Heart left ventricle (tissue), 16 donors: ENCODE data around the gene TATDN2. TPM values are rescaled to one million over a fixed set of nuclear protein-coding genes. Genes with fewer than 3 reads are reported as not detected.
A peak's percentile ranks its signal among the peaks of the same experiment; 100 is the strongest.

ENCODE experiments used
- ATAC-seq, 4 donors: fragments of 200-7000 bp; cut with Tn5 transposase; one replicate each; pipeline ENCODE4 v1.9.1; 2020 to 2022; ENCODE audit warnings: moderate library complexity in 4 of 4, mild to moderate bottlenecking in 3 of 4, moderate number of reproducible peaks in 1 of 4
- DNase-seq, 5 donors: peaks; one replicate each; pipeline ENCODE4 v3.0.0-alpha.2; 2020
- H3K27ac ChIP-seq, 12 donors: fragments of 200-600 bp; sonication (generic) in 4 of 12; one replicate each; pipeline versions ENCODE4 v1.5.0 to v1.8.0; 2016 to 2022; ENCODE audit warnings: mild to moderate bottlenecking in 2 of 12
- H3K27me3 ChIP-seq, 9 donors: fragments of 200-600 bp; sonication (generic) in 2 of 9; one replicate each; pipeline versions ENCODE4 v1.5.1 to v1.8.0; 2016 to 2022; ENCODE audit warnings: mild to moderate bottlenecking in 3 of 9
- H3K36me3 ChIP-seq, 9 donors: fragments of 200-600 bp; sonication (generic) in 2 of 9; one replicate each; pipeline versions ENCODE4 v1.5.0 to v1.8.0; 2018 to 2022; ENCODE audit warnings: mild to moderate bottlenecking in 2 of 9
- H3K4me1 ChIP-seq, 12 donors: fragments of 200-600 bp; sonication (generic) in 4 of 12; one replicate each; pipeline versions ENCODE4 v1.5.0 to v1.8.0; 2016 to 2022; ENCODE audit warnings: mild to moderate bottlenecking in 3 of 12
- H3K4me3 ChIP-seq, 12 donors: fragments of 200-600 bp; sonication (generic) in 4 of 12; one replicate each; pipeline versions ENCODE4 v1.5.0 to v1.8.0; 2017 to 2022; ENCODE audit warnings: mild to moderate bottlenecking in 9 of 12, moderate library complexity in 4 of 12
- H3K9me3 ChIP-seq, 12 donors: fragments of 200-600 bp; sonication (generic) in 4 of 12; one replicate each; pipeline versions ENCODE4 v1.5.0 to v1.8.0; 2016 to 2022; ENCODE audit warnings: mild to moderate bottlenecking in 1 of 12
- POLR2A ChIP-seq, 2 donors: fragments of 450-650 bp; IDR thresholded peaks; one replicate each; pipeline ENCODE4 v1.6.1; 2017; ENCODE audit warnings: antibody characterized with exemption in 2 of 2, mild to moderate bottlenecking in 2 of 2, moderate library complexity in 2 of 2
- WGBS, 4 donors: extraction: QIAGEN DNeasy Blood & Tissue Kit in 2 of 4; methylation state at CpG; one replicate each; pipeline versions ENCODE4 v1.1.5 to v1.1.7; 2013 to 2018; 5-methylcytosine and 5-hydroxymethylcytosine counted together
- intact Hi-C, 10 donors: fragments of 100-400 bp; cut with DNase I; formaldehyde crosslinking; loops; one replicate each; pipeline versions ENCODE4 v1.11.1 to v1.14.2; 2022
- long read RNA-seq, 3 donors: library from polyadenylated mRNA; unstranded; transcript quantifications; one replicate each; pipeline ENCODE4 v2.0.0, GENCODE V29; 2020 to 2021
- polyA plus RNA-seq, 2 donors: library from polyadenylated mRNA; stranded (reverse); fragments of 200-250 nt; gene quantifications; one replicate each; pipeline ENCODE4 v1.2.3, GENCODE V29; 2013
- total RNA-seq, 9 donors: library from RNA; depleted of rRNA in 2 of 9; stranded (reverse); fragments of >200 nt in 2 of 9; fragmentation: NEBNext Ultra II Directional in 3 of 9; extraction: Animal tissue kit (Norgen Biotek cat#: 25700) in 3 of 9; gene quantifications; one replicate each; pipeline versions ENCODE4 v1.1.0 to v1.2.4, GENCODE V29; 2016 to 2023
- TF ChIP-seq, protein P1 (sequence below), 12 donors: fragments of 200-600 bp; sonication (generic) in 4 of 12; IDR thresholded peaks; one replicate each; pipeline versions ENCODE4 v1.5.0 to v1.8.0; 2018 to 2022; ENCODE audit warnings: antibody characterized with exemption in 12 of 12, mild to moderate bottlenecking in 5 of 12
- donor health status: ischemic (EF 13 %, LVEDD 7.1; RV severe dilation, severe dysfunction).
- donor health status: healthy with polysubstance abuse.
- donor health status: DM: no; HTN: yes; CAD: no.
- donor health status: DM: no; HTN: no; CAD: no.
- donor health status: ischemic (EF 25% LVEDD 6.9; RV normal size, moderate dysfunction).
- donor health status: ischemic (EF 25% LVEDD 5.7; RV mildly dilated, moderate dysfunction).
- donor health status: healthy.
- donor health status: DM: yes; HTN: yes; CAD: no.
- donor health status: ischemic (EF 35%, LVEDD 5.7; RV mildly dilated, moderate dysfunction).
- donor health status: nonischemic (EF 11% LVEDD 7.7; RV severe dilation, severe dysfunction).
- donor health status: DM: yes; HTN: yes; CAD: no.
- donor health status: PGD.
- donor health status: ischemic (EF 29% LVEDD 5.4; RV normal size, mild dysfunction).
- donor health status: nonischemic (EF 23%, LVEDD 6.1; RV moderate dilation, normal function).

TATDN2 gene, protein sequence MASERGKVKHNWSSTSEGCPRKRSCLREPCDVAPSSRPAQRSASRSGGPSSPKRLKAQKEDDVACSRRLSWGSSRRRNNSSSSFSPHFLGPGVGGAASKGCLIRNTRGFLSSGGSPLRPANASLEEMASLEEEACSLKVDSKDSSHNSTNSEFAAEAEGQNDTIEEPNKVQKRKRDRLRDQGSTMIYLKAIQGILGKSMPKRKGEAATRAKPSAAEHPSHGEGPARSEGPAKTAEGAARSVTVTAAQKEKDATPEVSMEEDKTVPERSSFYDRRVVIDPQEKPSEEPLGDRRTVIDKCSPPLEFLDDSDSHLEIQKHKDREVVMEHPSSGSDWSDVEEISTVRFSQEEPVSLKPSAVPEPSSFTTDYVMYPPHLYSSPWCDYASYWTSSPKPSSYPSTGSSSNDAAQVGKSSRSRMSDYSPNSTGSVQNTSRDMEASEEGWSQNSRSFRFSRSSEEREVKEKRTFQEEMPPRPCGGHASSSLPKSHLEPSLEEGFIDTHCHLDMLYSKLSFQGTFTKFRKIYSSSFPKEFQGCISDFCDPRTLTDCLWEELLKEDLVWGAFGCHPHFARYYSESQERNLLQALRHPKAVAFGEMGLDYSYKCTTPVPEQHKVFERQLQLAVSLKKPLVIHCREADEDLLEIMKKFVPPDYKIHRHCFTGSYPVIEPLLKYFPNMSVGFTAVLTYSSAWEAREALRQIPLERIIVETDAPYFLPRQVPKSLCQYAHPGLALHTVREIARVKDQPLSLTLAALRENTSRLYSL
- total RNA-seq (10 to 100 TPM; 10.1 to 26.6 (median 16.8) TPM), polyA plus RNA-seq (10 to 100 TPM in 1 of 2 donors, 1 to 10 TPM in 1; 8.6 to 31.6 TPM)
- long read RNA-seq, donor 1, partial matches to known transcripts: 2 of 2 reads
- long read RNA-seq, donor 1, other reads (novel, unspliced or antisense): 0 of 2 reads
- long read RNA-seq, donor 2: 0 reads
- long read RNA-seq, donor 3, full-length matches to known transcripts: 2 of 7 reads
- long read RNA-seq, donor 3, partial matches to known transcripts: 4 of 7 reads
- long read RNA-seq, donor 3, other reads (novel, unspliced or antisense): 1 of 7 reads

DNA sequence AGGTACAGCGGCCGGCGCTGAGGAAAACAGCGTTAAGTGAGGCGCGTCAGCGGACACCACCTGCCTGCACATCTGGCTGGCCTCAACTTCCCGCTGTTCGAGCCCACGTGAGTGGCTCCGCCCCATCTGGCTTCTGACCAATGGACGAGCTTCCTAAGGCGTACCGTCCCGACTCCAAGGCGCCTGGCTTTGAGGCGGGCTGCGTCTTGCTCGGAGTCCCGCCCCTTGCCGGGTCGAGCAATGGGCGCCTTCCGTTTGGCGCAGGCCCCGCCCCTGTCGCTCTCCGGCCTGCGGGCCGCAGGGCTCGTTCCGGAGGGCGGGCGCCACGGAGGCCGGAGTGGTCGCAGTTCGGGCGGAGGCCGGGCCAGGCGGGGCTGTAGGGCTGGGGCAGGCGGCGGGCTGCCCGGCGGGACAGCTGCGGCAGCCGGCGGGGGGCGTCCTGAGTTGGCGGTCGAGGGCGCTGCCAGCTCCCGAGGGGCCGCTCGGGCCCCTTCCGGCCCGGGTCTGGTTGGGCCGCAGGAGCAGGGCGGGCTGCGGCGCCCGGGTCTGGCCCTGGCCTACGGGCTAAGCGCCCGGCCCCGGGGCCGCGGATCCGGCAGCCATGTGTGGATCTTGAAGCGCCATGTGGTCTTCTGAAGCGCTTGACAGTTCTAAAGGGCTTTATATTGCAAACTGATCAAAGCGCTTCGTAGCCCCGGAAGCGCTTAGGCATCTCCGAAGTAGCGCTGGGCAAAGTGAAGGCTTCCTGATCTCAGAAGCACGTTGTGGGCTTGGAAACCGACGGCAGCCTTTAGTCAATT, at the start of gene TATDN2:
TSS of gene TATDN2 (plus strand) at position 276 of the 800 bp plus-strand sequence. CDS start 742 bp downstream, outside the sequence.
- peaks cover 0 to 23% (median 8%) of the 10 kb centered on the region in 12 donors for H3K9me3 ChIP-seq
- no peaks in the 10 kb centered on the region for H3K27me3 ChIP-seq
- DNase-seq: peak; percentile 97 to 98 (median 98)
- intact Hi-C loops: no loop called here
- peak within 1 kb of the TSS; percentile 65 to 99 (median 76) for H3K4me3 ChIP-seq
- TF ChIP-seq, protein P1, sequence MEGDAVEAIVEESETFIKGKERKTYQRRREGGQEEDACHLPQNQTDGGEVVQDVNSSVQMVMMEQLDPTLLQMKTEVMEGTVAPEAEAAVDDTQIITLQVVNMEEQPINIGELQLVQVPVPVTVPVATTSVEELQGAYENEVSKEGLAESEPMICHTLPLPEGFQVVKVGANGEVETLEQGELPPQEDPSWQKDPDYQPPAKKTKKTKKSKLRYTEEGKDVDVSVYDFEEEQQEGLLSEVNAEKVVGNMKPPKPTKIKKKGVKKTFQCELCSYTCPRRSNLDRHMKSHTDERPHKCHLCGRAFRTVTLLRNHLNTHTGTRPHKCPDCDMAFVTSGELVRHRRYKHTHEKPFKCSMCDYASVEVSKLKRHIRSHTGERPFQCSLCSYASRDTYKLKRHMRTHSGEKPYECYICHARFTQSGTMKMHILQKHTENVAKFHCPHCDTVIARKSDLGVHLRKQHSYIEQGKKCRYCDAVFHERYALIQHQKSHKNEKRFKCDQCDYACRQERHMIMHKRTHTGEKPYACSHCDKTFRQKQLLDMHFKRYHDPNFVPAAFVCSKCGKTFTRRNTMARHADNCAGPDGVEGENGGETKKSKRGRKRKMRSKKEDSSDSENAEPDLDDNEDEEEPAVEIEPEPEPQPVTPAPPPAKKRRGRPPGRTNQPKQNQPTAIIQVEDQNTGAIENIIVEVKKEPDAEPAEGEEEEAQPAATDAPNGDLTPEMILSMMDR (IDR thresholded peaks at IDR 0.05): peak in 3 of 12 donors; percentile 13 to 34 (median 25)
- TF ChIP-seq POLR2A (IDR thresholded peaks at IDR 0.05): peak in 1 of 2 donors; percentile 92
- peaks cover 0 to 33% (median 16%) of the 10 kb centered on the region in 9 donors for H3K36me3 ChIP-seq
- H3K27ac ChIP-seq: peak within 1 kb of the TSS; percentile 63 to 95 (median 90)
- peaks cover 0 to 42% (median 23%) of the 10 kb centered on the region in 12 donors for H3K4me1 ChIP-seq
- ATAC-seq: peak; percentile 97 to 99 (median 98)
- WGBS, 4 donors: 0 to 1% (median 0%) methylated on average over 38 to 80 of the region's 80 CpGs

DNA sequence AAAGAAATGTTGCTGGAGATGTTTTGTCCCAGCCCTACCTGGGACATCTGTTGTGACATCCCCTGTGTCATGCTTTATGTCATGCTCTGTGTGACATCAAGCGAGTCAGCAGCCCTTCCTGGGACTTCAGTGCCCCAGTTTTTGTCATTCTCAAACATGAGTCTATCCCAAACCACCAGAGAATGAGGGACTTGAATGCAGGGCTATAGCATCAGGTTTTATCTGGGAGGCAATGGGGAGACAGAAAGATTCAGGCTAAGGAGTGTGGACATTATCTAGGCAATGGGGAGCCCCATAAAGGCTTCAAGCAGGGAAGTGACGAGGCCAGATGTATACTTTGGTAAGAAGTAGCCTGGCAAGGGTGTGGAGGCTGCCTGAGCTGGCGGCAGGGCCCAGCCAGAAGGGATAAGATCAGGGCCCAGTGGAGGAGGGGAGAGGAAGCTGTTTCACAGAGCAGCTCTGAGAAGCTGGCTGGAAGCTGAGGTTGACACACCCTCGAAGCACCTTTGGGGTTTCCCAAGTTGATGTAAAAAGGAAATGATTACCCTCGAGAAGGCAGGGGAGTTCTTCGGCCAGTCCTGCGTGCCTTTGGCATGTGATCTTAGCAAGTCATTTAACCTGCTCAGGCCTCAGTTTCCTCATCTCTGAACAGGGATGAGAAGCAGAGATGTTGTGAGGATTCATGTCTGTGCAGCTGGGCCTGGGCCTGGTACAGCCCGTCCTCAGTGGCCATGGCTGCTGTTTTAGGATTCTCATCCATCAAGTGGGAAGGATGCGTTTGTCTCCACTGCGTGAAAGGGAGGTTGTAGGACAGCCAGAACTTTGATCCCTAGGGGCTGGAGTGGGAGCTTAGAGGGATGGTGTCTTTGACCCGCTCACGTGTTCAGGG, 49.3 kb upstream of the TATDN2 start:
- H3K27me3 ChIP-seq: no peaks in the 10 kb centered on the region
- ATAC-seq: peak in 3 of 4 donors; percentile 36 to 64 (median 58)
- H3K4me3 ChIP-seq: no peak overlapping the region
- intact Hi-C loops: no loop called here
- TF ChIP-seq POLR2A (IDR thresholded peaks at IDR 0.05): no peak
- TF ChIP-seq, protein P1 (IDR thresholded peaks at IDR 0.05): no peak
- peak in 3 of 5 donors; percentile 25 to 49 (median 35) for DNase-seq
- H3K9me3 ChIP-seq: no peaks in the 10 kb centered on the region
- H3K4me1 ChIP-seq: peaks cover 2 to 56% (median 19%) of the 10 kb centered on the region in 12 donors
- peak overlapping the region in 4 of 12 donors; percentile 14 to 79 (median 40) for H3K27ac ChIP-seq
- WGBS, 4 donors: 65 to 70% (median 69%) methylated on average over 12 of the region's 12 CpGs
- H3K36me3 ChIP-seq: peaks cover 0 to 21% (median 0%) of the 10 kb centered on the region in 9 donors

DNA sequence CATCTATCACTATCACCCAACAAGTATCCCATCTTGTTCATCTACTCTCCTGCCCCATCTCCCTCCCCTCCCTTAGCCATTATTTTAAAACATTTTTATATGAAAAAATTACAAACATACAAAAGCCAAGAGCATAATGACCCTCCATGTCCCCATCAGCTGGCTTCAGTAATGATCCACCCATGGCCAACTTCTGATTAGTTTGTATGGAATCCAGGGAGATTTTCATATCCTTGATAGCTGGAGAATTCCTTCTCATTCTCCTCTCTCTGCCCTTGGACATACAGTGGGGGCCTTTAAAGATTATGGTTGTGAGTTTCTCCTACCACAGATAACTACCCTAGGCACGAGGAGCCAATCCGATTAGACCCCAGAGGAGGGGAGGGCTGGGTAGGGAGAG, 43.3 kb upstream of the TATDN2 start:
- H3K36me3 ChIP-seq: peaks cover 0 to 27% (median 0%) of the 10 kb centered on the region in 9 donors
- no peak for ATAC-seq
- TF ChIP-seq, protein P1 (IDR thresholded peaks at IDR 0.05): no peak
- no peak for TF ChIP-seq POLR2A (IDR thresholded peaks at IDR 0.05)
- H3K27me3 ChIP-seq: no peaks in the 10 kb centered on the region
- intact Hi-C loops: no loop called here
- peaks cover 0 to 24% (median 0%) of the 10 kb centered on the region in 12 donors for H3K4me1 ChIP-seq
- peak overlapping the region in 2 of 12 donors; percentile 59 to 62 for H3K27ac ChIP-seq
- no peak overlapping the region for H3K4me3 ChIP-seq
- no peaks in the 10 kb centered on the region for H3K9me3 ChIP-seq
- 73 to 89% (median 81%) methylated on average over 2 of the region's 2 CpGs for WGBS, 4 donors
- DNase-seq: no peak
